ENCODE data around the gene SP110.

The SP110 gene

DNA sequence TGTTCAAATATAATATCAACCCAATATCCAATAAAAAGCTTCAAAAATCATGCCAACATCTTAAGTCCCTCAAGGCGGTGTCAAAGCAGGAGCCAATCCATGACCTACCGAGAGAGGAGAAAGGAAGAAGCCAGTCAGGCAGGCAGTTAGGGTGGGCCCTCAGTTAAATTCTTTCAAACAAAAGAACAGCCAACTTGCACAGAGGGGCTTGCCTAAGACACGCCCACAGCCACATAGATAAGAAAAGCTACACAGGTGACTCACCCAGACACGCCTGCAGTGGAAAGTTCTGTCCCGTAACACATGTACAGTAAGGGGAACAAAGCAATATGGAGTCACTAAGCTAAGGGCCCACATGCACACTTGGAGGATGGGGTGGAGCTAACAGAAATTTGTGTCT, 61.3 kb downstream of the SP110 start:
- H3K4me1 ChIP-seq (ENCODE audit: insufficient read depth, insufficient read length), result no peaks in the 10 kb centered on the region
- H3K9ac ChIP-seq (ENCODE audit: insufficient read length, low read depth), result no peak overlapping the region
- H3K4me3 ChIP-seq (ENCODE audit: insufficient read length, low read depth), result no peak overlapping the region
- no peaks in the 10 kb centered on the region for H3K36me3 ChIP-seq (ENCODE audit: insufficient read depth, insufficient read length, low read length)
- no peaks in the 10 kb centered on the region for H3K27me3 ChIP-seq (ENCODE audit: insufficient read depth, insufficient read length)
- no peak for DNase-seq (ENCODE audit: low read depth, low spot score)
- peaks cover 11% of the 10 kb centered on the region; the same call in 1 of the 2 replicates for H3K9me3 ChIP-seq (ENCODE audit: insufficient read depth, low read length)
- no peak for TF ChIP-seq YY1 (IDR thresholded peaks at IDR 0.05; ENCODE audit: insufficient read depth, insufficient read length)
- TF ChIP-seq ZNF274 (IDR thresholded peaks at IDR 0.05; ENCODE audit: low read depth, low read length), result no peak
- no peak for TF ChIP-seq SUZ12 (IDR thresholded peaks at IDR 0.05; ENCODE audit: extremely low read depth, insufficient read depth, insufficient read length)

GRCh38 chr2:230156782-230157699, 62.7 kb downstream of the SP110 start:
- no peaks in the 10 kb centered on the region for H3K4me1 ChIP-seq (ENCODE audit: insufficient read depth, insufficient read length)
- no peak overlapping the region for H3K9ac ChIP-seq (ENCODE audit: insufficient read length, low read depth)
- H3K9me3 ChIP-seq (ENCODE audit: insufficient read depth, low read length), result peaks cover 11% of the 10 kb centered on the region; the same call in 1 of the 2 replicates
- H3K27me3 ChIP-seq (ENCODE audit: insufficient read depth, insufficient read length), result no peaks in the 10 kb centered on the region
- DNase-seq (ENCODE audit: low read depth, low spot score), result no peak
- H3K36me3 ChIP-seq (ENCODE audit: insufficient read depth, insufficient read length, low read length), result no peaks in the 10 kb centered on the region
- H3K4me3 ChIP-seq (ENCODE audit: insufficient read length, low read depth), result no peak overlapping the region
- TF ChIP-seq ZNF274 (IDR thresholded peaks at IDR 0.05; ENCODE audit: low read depth, low read length), result no peak
- TF ChIP-seq SUZ12 (IDR thresholded peaks at IDR 0.05; ENCODE audit: extremely low read depth, insufficient read depth, insufficient read length), result no peak

- no peak for DNase-seq (ENCODE audit: low read depth, low spot score)
- no peaks in the 10 kb centered on the region for H3K4me1 ChIP-seq (ENCODE audit: insufficient read depth, insufficient read length)
- H3K27me3 ChIP-seq (ENCODE audit: insufficient read depth, insufficient read length), result no peaks in the 10 kb centered on the region
- TF ChIP-seq YY1 (IDR thresholded peaks at IDR 0.05; ENCODE audit: insufficient read depth, insufficient read length), result no peak
- TF ChIP-seq ZNF274 (IDR thresholded peaks at IDR 0.05; ENCODE audit: low read depth, low read length), result no peak
- no peak for TF ChIP-seq SUZ12 (IDR thresholded peaks at IDR 0.05; ENCODE audit: extremely low read depth, insufficient read depth, insufficient read length)
- no peak overlapping the region for H3K9ac ChIP-seq (ENCODE audit: insufficient read length, low read depth)
- no peaks in the 10 kb centered on the region for H3K36me3 ChIP-seq (ENCODE audit: insufficient read depth, insufficient read length, low read length)
- H3K4me3 ChIP-seq (ENCODE audit: insufficient read length, low read depth), result no peak overlapping the region
- H3K9me3 ChIP-seq (ENCODE audit: insufficient read depth, low read length), result peaks cover 11% of the 10 kb centered on the region; the same call in 1 of the 2 replicates
Measured at GRCh38 chr2:230155359-230155758, 64.4 kb downstream of the SP110 start.

DNA sequence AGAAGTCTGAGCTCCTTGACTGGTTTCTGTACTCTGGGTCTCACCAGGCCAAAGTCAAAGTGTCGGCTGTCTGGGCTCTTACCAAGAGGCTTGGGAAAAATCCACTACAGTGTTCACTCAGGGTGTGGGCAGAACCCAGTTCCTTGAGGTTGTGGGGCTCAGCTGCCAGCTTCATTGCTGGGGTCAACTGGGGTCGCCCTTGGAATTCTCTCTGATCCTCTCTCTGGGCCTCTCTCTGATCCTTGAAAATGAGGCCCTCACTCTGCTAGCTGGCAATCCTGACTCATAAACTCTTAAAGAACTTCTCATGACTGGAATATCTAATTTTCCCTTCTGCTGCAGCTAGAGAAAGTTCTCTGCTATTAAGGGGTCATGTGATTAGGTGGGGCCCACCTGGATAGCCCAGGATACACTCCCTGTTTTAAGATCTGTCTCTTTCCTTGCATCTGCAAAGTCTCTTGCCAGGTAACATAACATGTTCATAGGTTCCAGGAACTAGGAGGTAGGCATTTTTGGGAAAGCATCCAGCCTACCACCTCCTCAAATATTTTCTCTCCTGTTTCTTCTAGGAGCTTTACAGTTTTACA, 66.3 kb downstream of the SP110 start:
- Histone ChIP-seq H3K4me1 (ENCODE audit: insufficient read depth, insufficient read length) (no peaks in the 10 kb centered on the region), H3K9ac (ENCODE audit: insufficient read length, low read depth) (no peak overlapping the region), H3K9me3 (ENCODE audit: insufficient read depth, low read length) (peaks cover 8% of the 10 kb centered on the region; the same call in 1 of the 2 replicates), H3K27me3 (ENCODE audit: insufficient read depth, insufficient read length) (no peaks in the 10 kb centered on the region), H3K4me3 (ENCODE audit: insufficient read length, low read depth) (no peak overlapping the region), H3K36me3 (ENCODE audit: insufficient read depth, insufficient read length, low read length) (no peaks in the 10 kb centered on the region)
- no peak for DNase-seq (ENCODE audit: low read depth, low spot score)
- no peak for TF ChIP-seq SUZ12 (IDR thresholded peaks at IDR 0.05; ENCODE audit: extremely low read depth, insufficient read depth, insufficient read length)
- no peak for TF ChIP-seq YY1 (IDR thresholded peaks at IDR 0.05; ENCODE audit: insufficient read depth, insufficient read length)
- no peak for TF ChIP-seq ZNF274 (IDR thresholded peaks at IDR 0.05; ENCODE audit: low read depth, low read length)

DNA sequence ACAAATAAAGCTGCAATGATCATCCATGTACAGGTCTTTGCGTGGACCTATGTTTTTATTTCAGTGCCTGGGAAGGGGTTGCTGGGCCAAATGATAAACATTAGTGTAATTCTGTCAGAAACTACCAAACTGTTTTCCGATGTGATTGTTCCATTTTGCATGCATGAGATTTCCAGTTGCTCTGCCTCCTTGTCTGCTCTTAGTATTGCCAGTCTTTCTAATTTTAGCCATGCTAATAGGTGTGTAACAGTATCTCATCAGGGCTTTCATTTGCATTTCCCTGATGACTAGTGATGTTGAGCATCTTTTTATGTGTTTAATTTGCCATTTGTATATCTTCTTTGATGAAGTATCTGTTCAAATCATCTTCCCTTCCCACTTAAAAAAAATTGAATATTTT, 67.5 kb downstream of the SP110 start:
- Histone ChIP-seq H3K27me3 (ENCODE audit: insufficient read depth, insufficient read length) (no peaks in the 10 kb centered on the region), H3K4me1 (ENCODE audit: insufficient read depth, insufficient read length) (no peaks in the 10 kb centered on the region), H3K4me3 (ENCODE audit: insufficient read length, low read depth) (no peak overlapping the region), H3K9me3 (ENCODE audit: insufficient read depth, low read length) (no peaks in the 10 kb centered on the region; the same call in 1 of the 2 replicates), H3K9ac (ENCODE audit: insufficient read length, low read depth) (no peak overlapping the region), H3K36me3 (ENCODE audit: insufficient read depth, insufficient read length, low read length) (no peaks in the 10 kb centered on the region)
- TF ChIP-seq ZNF274 (IDR thresholded peaks at IDR 0.05; ENCODE audit: low read depth, low read length) (no peak), YY1 (IDR thresholded peaks at IDR 0.05; ENCODE audit: insufficient read depth, insufficient read length) (no peak), SUZ12 (IDR thresholded peaks at IDR 0.05; ENCODE audit: extremely low read depth, insufficient read depth, insufficient read length) (no peak)
- no peak for DNase-seq (ENCODE audit: low read depth, low spot score)

- no peaks in the 10 kb centered on the region for H3K36me3 ChIP-seq (ENCODE audit: insufficient read depth, insufficient read length, low read length)
- no peak overlapping the region for H3K9ac ChIP-seq (ENCODE audit: insufficient read length, low read depth)
- DNase-seq (ENCODE audit: low read depth, low spot score), result no peak
- H3K9me3 ChIP-seq (ENCODE audit: insufficient read depth, low read length), result peaks cover 39% of the 10 kb centered on the region
- H3K27me3 ChIP-seq (ENCODE audit: insufficient read depth, insufficient read length), result no peaks in the 10 kb centered on the region
- no peaks in the 10 kb centered on the region for H3K4me1 ChIP-seq (ENCODE audit: insufficient read depth, insufficient read length)
- no peak overlapping the region for H3K4me3 ChIP-seq (ENCODE audit: insufficient read length, low read depth)
- TF ChIP-seq SUZ12 (IDR thresholded peaks at IDR 0.05; ENCODE audit: extremely low read depth, insufficient read depth, insufficient read length), result no peak
- no peak for TF ChIP-seq YY1 (IDR thresholded peaks at IDR 0.05; ENCODE audit: insufficient read depth, insufficient read length)
- no peak for TF ChIP-seq ZNF274 (IDR thresholded peaks at IDR 0.05; ENCODE audit: low read depth, low read length)
Measured at GRCh38 chr2:230144355-230144754, 75.4 kb downstream of the SP110 start.

GRCh38 chr2:230140667-230141066, 79.1 kb downstream of the SP110 start:
- peak; percentile 71 for DNase-seq (ENCODE audit: low read depth, low spot score)
- Histone ChIP-seq H3K36me3 (ENCODE audit: insufficient read depth, insufficient read length, low read length) (no peaks in the 10 kb centered on the region), H3K27me3 (ENCODE audit: insufficient read depth, insufficient read length) (no peaks in the 10 kb centered on the region), H3K9me3 (ENCODE audit: insufficient read depth, low read length) (peaks cover 47% of the 10 kb centered on the region), H3K4me1 (ENCODE audit: insufficient read depth, insufficient read length) (no peaks in the 10 kb centered on the region), H3K9ac (ENCODE audit: insufficient read length, low read depth) (no peak overlapping the region), H3K4me3 (ENCODE audit: insufficient read length, low read depth) (no peak overlapping the region)
- TF ChIP-seq ZNF274 (IDR thresholded peaks at IDR 0.05; ENCODE audit: low read depth, low read length) (no peak), SUZ12 (IDR thresholded peaks at IDR 0.05; ENCODE audit: extremely low read depth, insufficient read depth, insufficient read length) (no peak), YY1 (IDR thresholded peaks at IDR 0.05; ENCODE audit: insufficient read depth, insufficient read length) (no peak)

All from NT2/D1 (cell line).